Neural crest cell (in vitro differentiated cells): ENCODE measurements around the gene PTRH1. TPM values are rescaled to one million over a fixed set of nuclear protein-coding genes. Genes with fewer than 3 reads are reported as not detected.
A peak's percentile ranks its signal among the peaks of the same experiment; 100 is the strongest.

Experiments used
- DNase-seq: peaks from one replicate; pipeline ENCODE4 v3.0.0; 2021; ENCODE audit warnings: low read depth, mixed read lengths, low spot score
- H3K27ac Mint-ChIP-seq: one replicate; pipeline ENCODE4 v1.8.0; 2021; ENCODE audit warnings: mild to moderate bottlenecking, mixed read lengths; ENCODE audit not compliant: unreplicated experiment
- H3K27me3 Mint-ChIP-seq: 2 replicates; pipeline ENCODE4 v1.8.0; 2021; ENCODE audit warnings: low read depth, mild to moderate bottlenecking, mixed read lengths
- H3K36me3 Mint-ChIP-seq: 2 replicates; pipeline ENCODE4 v1.8.0; 2021; ENCODE audit warnings: low read depth, mild to moderate bottlenecking, mixed read lengths
- H3K4me1 Mint-ChIP-seq: 2 replicates; pipeline ENCODE4 v1.8.0; 2021; ENCODE audit warnings: mixed read lengths
- H3K4me3 Mint-ChIP-seq: one replicate; pipeline ENCODE4 v1.8.0; 2021; ENCODE audit warnings: mild to moderate bottlenecking, mixed read lengths
- H3K9me3 Mint-ChIP-seq: 2 replicates; pipeline ENCODE4 v1.8.0; 2021; ENCODE audit warnings: mixed read lengths
- CTCF ChIP-seq: fragments of 200-600 bp; sonication (generic); conservative IDR thresholded peaks from 2 replicates; pipeline ENCODE4 v1.5.0; 2021; ENCODE audit warnings: antibody characterized with exemption, mild to moderate bottlenecking
- total RNA-seq: library from RNA; stranded (reverse); gene quantifications from 2 replicates; pipeline ENCODE4 v1.2.1, GENCODE V29; 2021

The PTRH1 gene
- total RNA-seq, 1 donor from 2014 or later = 9.8 TPM

- DNase-seq = no peak
- Mint-ChIP-seq H3K4me1 (peaks cover 19% of the 10 kb centered on the region), H3K27ac (peak overlapping the region; percentile 92), H3K9me3 (no peaks in the 10 kb centered on the region), H3K4me3 (peak overlapping the region; percentile 92), H3K27me3 (no peaks in the 10 kb centered on the region), H3K36me3 (no peaks in the 10 kb centered on the region)
- TF ChIP-seq CTCF = no peak
Observed at GRCh38 chr9:127735530-127736185, 20.2 kb upstream of the PTRH1 start.

- peak; percentile 97 for TF ChIP-seq CTCF
- DNase-seq = peak; percentile 99
- Mint-ChIP-seq H3K27me3 (no peaks in the 10 kb centered on the region), H3K27ac (peak within 1 kb of the TSS; percentile 92), H3K4me3 (peak within 1 kb of the TSS; percentile 92), H3K9me3 (no peaks in the 10 kb centered on the region), H3K36me3 (no peaks in the 10 kb centered on the region), H3K4me1 (peaks cover 19% of the 10 kb centered on the region)
Observed at GRCh38 chr9:127734747-127735529, 19.5 kb upstream of the PTRH1 start, which contains the start of gene TOR2A. TOR2A (minus strand) TSS chr9:127735294; CDS start chr9:127735270, 24 bp downstream.

GRCh38 chr9:127734247-127734746, 18.8 kb upstream of the PTRH1 start:
- Mint-ChIP-seq H3K27me3 (no peaks in the 10 kb centered on the region), H3K4me3 (peak overlapping the region; percentile 90), H3K36me3 (no peaks in the 10 kb centered on the region), H3K27ac (peak overlapping the region; percentile 78), H3K9me3 (no peaks in the 10 kb centered on the region), H3K4me1 (peaks cover 19% of the 10 kb centered on the region)
- TF ChIP-seq CTCF = no peak
- DNase-seq = no peak

GRCh38 chr9:127733614-127734013, 18.2 kb upstream of the PTRH1 start:
- H3K36me3 Mint-ChIP-seq = no peaks in the 10 kb centered on the region
- DNase-seq = no peak
- peaks cover 19% of the 10 kb centered on the region for H3K4me1 Mint-ChIP-seq
- H3K4me3 Mint-ChIP-seq = peak overlapping the region; percentile 57
- no peaks in the 10 kb centered on the region for H3K9me3 Mint-ChIP-seq
- no peaks in the 10 kb centered on the region for H3K27me3 Mint-ChIP-seq
- no peak for TF ChIP-seq CTCF
- H3K27ac Mint-ChIP-seq = no peak overlapping the region

GRCh38 chr9:127732444-127732843, 17.0 kb upstream of the PTRH1 start:
- Mint-ChIP-seq H3K4me1 (peaks cover 19% of the 10 kb centered on the region), H3K9me3 (no peaks in the 10 kb centered on the region), H3K4me3 (no peak overlapping the region), H3K27ac (peak overlapping the region; percentile 93), H3K27me3 (no peaks in the 10 kb centered on the region), H3K36me3 (no peaks in the 10 kb centered on the region)
- no peak for TF ChIP-seq CTCF
- no peak for DNase-seq
